HG02610 (cell line): ENCODE results near the gene SMARCA2.

Source experiments
- ATAC-seq: cut with Tn5 transposase; IDR thresholded peaks from one replicate; pipeline ENCODE4 v1.9.1; 2021; ENCODE audit warnings: mild to moderate bottlenecking, moderate library complexity; ENCODE audit not compliant: unreplicated experiment

SMARCA2 gene

GRCh38 chr9:2039294-2040180 is 24.4 kb downstream of the SMARCA2 start:
- no peak for ATAC-seq

GRCh38 chr9:2040828-2041227 is 25.7 kb downstream of the SMARCA2 start:
- no peak for ATAC-seq

- no peak for ATAC-seq
Observed at GRCh38 chr9:2041736-2042135, 26.6 kb downstream of the SMARCA2 start.

- peak; percentile 60 for ATAC-seq
Observed at GRCh38 chr9:2043243-2043642, 28.1 kb downstream of the SMARCA2 start.

- ATAC-seq: peak; percentile 49
Observed at GRCh38 chr9:2043881-2044462, 28.8 kb downstream of the SMARCA2 start.

GRCh38 chr9:2047144-2047671 is 32.1 kb downstream of the SMARCA2 start:
- no peak for ATAC-seq

GRCh38 chr9:2047916-2048315 is 32.8 kb downstream of the SMARCA2 start:
- ATAC-seq: no peak

- no peak for ATAC-seq
Observed at GRCh38 chr9:2050236-2050635, 35.1 kb downstream of the SMARCA2 start.

- peak; percentile 78 for ATAC-seq
Observed at GRCh38 chr9:2053883-2054845, 39.0 kb downstream of the SMARCA2 start.

GRCh38 chr9:2055203-2055658 is 40.1 kb downstream of the SMARCA2 start:
- ATAC-seq: peak; percentile 71

GRCh38 chr9:2059274-2059929 is 44.3 kb downstream of the SMARCA2 start:
- no peak for ATAC-seq

- no peak for ATAC-seq
Observed at GRCh38 chr9:2060424-2060823, 45.3 kb downstream of the SMARCA2 start.

- ATAC-seq: no peak
Observed at GRCh38 chr9:2065704-2066103, 50.6 kb downstream of the SMARCA2 start.

GRCh38 chr9:2066312-2067273 is 51.4 kb downstream of the SMARCA2 start:
- ATAC-seq: no peak

- no peak for ATAC-seq
Observed at GRCh38 chr9:2072752-2073405, 57.7 kb downstream of the SMARCA2 start.

- ATAC-seq: no peak
Observed at GRCh38 chr9:2082772-2083171, 67.6 kb downstream of the SMARCA2 start.

GRCh38 chr9:2083479-2083878 is 68.3 kb downstream of the SMARCA2 start:
- ATAC-seq: no peak

GRCh38 chr9:2085716-2086115 is 70.6 kb downstream of the SMARCA2 start:
- no peak for ATAC-seq

GRCh38 chr9:2086116-2086515 is 71.0 kb downstream of the SMARCA2 start:
- no peak for ATAC-seq
